K562 (cell line): ENCODE measurements around the gene YJEFN3. TPM values are rescaled to one million over a fixed set of nuclear protein-coding genes. Genes with fewer than 3 reads are reported as not detected.

ENCODE experiments used
- ATAC-seq: fragments of 200-7000 bp; cut with Tn5 transposase; 3 replicates; pipeline ENCODE4 v1.9.1; 2020; ENCODE audit warnings: moderate library complexity
- BruUV-seq: library from RNA; stranded (reverse); fragments of 400-500 nt; replicated peaks from 2 replicates; lab custom pipeline; 2021; lab: Mats Ljungman, UMichigan
- CTCF ChIA-PET: fragments of 300-600 bp; formaldehyde crosslinking; extraction: SDS; loops from one replicate; lab custom pipeline; 2021; ENCODE audit warnings: low intra/inter-chr PET ratio; lab: Yijun Ruan, JAX
- POLR2A ChIA-PET: fragments of 300-600, 350-650 bp; sonication (Branson Sonifier 250); formaldehyde crosslinking; extraction: SDS; loops from one replicate; lab custom pipeline; 2021; ENCODE audit warnings: antibody characterized with exemption, inconsistent platforms; lab: Yijun Ruan, JAX
- DNase-seq, 4 experiments: peaks; one replicate each; pipeline versions ENCODE4 v3.0.0 to v3.0.0-alpha.2; 2011 to 2018; ENCODE audit warnings: low spot score in 3 of 4, mixed read lengths in 3 of 4; ENCODE audit errors: extremely low read depth in 1 of 4
- FAIRE-seq: peaks from 2 replicates; lab custom pipeline; 2011; peaks lifted over from hg19 to GRCh38; lab: Jason Lieb, UNC
- H2AFZ ChIP-seq: 2 replicates; pipeline ENCODE4 v1.6.0; 2011; ENCODE audit warnings: low read depth, low read length, control low read depth, inconsistent platforms
- H3K27ac ChIP-seq: fragments of 200-600 bp; 3 replicates; pipeline ENCODE4 v1.8.0; 2011; ENCODE audit warnings: low read depth, mild to moderate bottlenecking, control low read depth, inconsistent platforms, low read length, moderate library complexity, mixed read lengths; ENCODE audit errors: extremely low read depth
- H3K27me3 ChIP-seq, 2 experiments: fragments of 300-600 bp in 1 of 2; 2 replicates in 1 of 2; 3 replicates in 1 of 2; pipeline versions ENCODE4 v1.6.0 to v1.8.0; 2011; ENCODE audit warnings: inconsistent platforms in 2 of 2, low read length in 2 of 2, mild to moderate bottlenecking in 1 of 2, mixed read lengths in 1 of 2, moderate library complexity in 1 of 2; ENCODE audit not compliant: control insufficient read depth in 2 of 2, insufficient read depth in 2 of 2
- H3K36me3 ChIP-seq: fragments of 300-600 bp; 3 replicates; pipeline ENCODE4 v1.8.0; 2011; ENCODE audit warnings: mild to moderate bottlenecking, low read length, inconsistent platforms; ENCODE audit not compliant: control insufficient read depth, insufficient read depth
- H3K4me1 ChIP-seq, 2 experiments: fragments of 200-600 bp in 1 of 2; replicated peaks in 1 of 2; 2 replicates in 1 of 2; 3 replicates in 1 of 2; pipeline versions ENCODE4 v1.5.1 to v1.8.0; 2011; ENCODE audit warnings: inconsistent platforms in 2 of 2, low read length in 2 of 2, mild to moderate bottlenecking in 1 of 2, mixed read lengths in 1 of 2, moderate library complexity in 1 of 2; ENCODE audit not compliant: control insufficient read depth in 2 of 2, insufficient read depth in 2 of 2
- H3K4me2 ChIP-seq: 2 replicates; pipeline ENCODE4 v1.6.1; 2011; ENCODE audit warnings: low read length, control low read depth, inconsistent platforms, mixed read lengths; ENCODE audit not compliant: insufficient read depth
- H3K4me3 ChIP-seq: fragments of 200-600 bp; sonication (generic), shearing (Covaris generic); 2 replicates; pipeline ENCODE4 v1.5.1; 2016; ENCODE audit warnings: control low read depth, inconsistent platforms
- H3K79me2 ChIP-seq: fragments of 200-600 bp; 3 replicates; pipeline ENCODE4 v1.8.0; 2011; ENCODE audit warnings: low read length, inconsistent platforms; ENCODE audit not compliant: control insufficient read depth, insufficient read depth
- H3K9ac ChIP-seq, 2 experiments: 2 replicates each; pipeline versions ENCODE4 v1.6.0 to v1.6.1; 2011; ENCODE audit warnings: low read depth in 2 of 2, low read length in 2 of 2, control low read depth in 1 of 2, inconsistent platforms in 1 of 2, mild to moderate bottlenecking in 1 of 2, mixed read lengths in 1 of 2; ENCODE audit not compliant: insufficient read depth in 1 of 2
- H3K9me1 ChIP-seq: one replicate; pipeline ENCODE4 v1.6.0; 2011; ENCODE audit warnings: inconsistent platforms, mild to moderate bottlenecking, low read length, moderate library complexity; ENCODE audit not compliant: control insufficient read depth, insufficient read depth
- H3K9me3 ChIP-seq: replicated peaks from 2 replicates; pipeline ENCODE4 v1.5.1; 2011; ENCODE audit warnings: low read depth, low read length, inconsistent platforms; ENCODE audit not compliant: control insufficient read depth, insufficient read depth
- H4K20me1 ChIP-seq: replicated peaks from 2 replicates; pipeline ENCODE4 v1.6.1; 2011; ENCODE audit warnings: low read length, inconsistent platforms, mixed read lengths; ENCODE audit not compliant: control insufficient read depth, insufficient read depth
- NFE2L1 ChIP-seq: fragments of 450-650 bp; IDR thresholded peaks from 2 replicates; pipeline ENCODE4 v1.6.1; 2016; ENCODE audit warnings: missing genetic modification characterization, low read depth, mild to moderate bottlenecking, missing compliant biosample characterization, moderate library complexity, borderline replicate concordance
- ZNF121 ChIP-seq: sonication (generic); formaldehyde crosslinking; conservative IDR thresholded peaks from 2 replicates; pipeline ENCODE4 v1.8.0; 2022; ENCODE audit warnings: missing genetic modification reagents
- WGBS: fragments of 100-300 bp; shearing (Covaris generic); methylation state at CpG from one replicate; pipeline ENCODE4 v1.1.6; 2016; ENCODE audit warnings: low coverage, mixed read lengths; ENCODE audit not compliant: insufficient coverage; ENCODE audit errors: missing lambda C conversion rate; 5-methylcytosine and 5-hydroxymethylcytosine counted together
- in situ Hi-C: fragments of 300-500 bp; cut with MboI; formaldehyde crosslinking; loops from 4 replicates; pipeline ENCODE4 v1.15.0; 2018; ENCODE audit warnings: inconsistent platforms, mixed read lengths
- intact Hi-C: fragments of 100-400 bp; cut with micrococcal nuclease; formaldehyde crosslinking; loops from 2 replicates; pipeline ENCODE4 v1.14.2; 2022
- polyA plus RNA-seq, 8 experiments: library from polyadenylated mRNA; depleted of rRNA in 4 of 8; stranded (reverse) in 5 of 8; unstranded in 3 of 8; fragments of >200 nt; fragmentation: Nextera tagmentation in 2 of 8; fragmentation: Illumina TruSeq in 1 of 8; extraction: Ambion mirVana in 2 of 8; extraction: Trizol in 1 of 8; gene quantifications; 2 replicates each; pipeline versions ENCODE4 v1.2.1 to v1.2.3, GENCODE V29; 2011 to 2014; ENCODE audit warnings: inconsistent platforms in 1 of 8, missing spikeins in 1 of 8
- total RNA-seq, 7 experiments: library from RNA; depleted of rRNA in 6 of 7; stranded (reverse); fragments of >200 nt in 6 of 7; fragmentation: Illumina TruSeq in 2 of 7; extraction: Trizol in 2 of 7; gene quantifications; 2 replicates each; pipeline versions ENCODE4 v1.2.1 to v1.2.3, GENCODE V29; 2011 to 2021; ENCODE audit warnings: low replicate concordance in 1 of 7
- TF ChIP-seq, protein P1 (sequence below), 2 experiments: IDR thresholded peaks; 2 replicates each; pipeline ENCODE4 v1.6.1; 2012; ENCODE audit warnings: improper control_type of control experiment in 2 of 2, low read depth in 2 of 2, low read length in 2 of 2, borderline replicate concordance in 1 of 2

YJEFN3 gene
- total and polyA plus RNA-seq, 9 of the 15 experiments (the other 6 are each of a cell fraction or from before 2014, with no cell fraction given) = 0.04 to 5.8 (median 1.3) TPM; not detected in 1

DNA sequence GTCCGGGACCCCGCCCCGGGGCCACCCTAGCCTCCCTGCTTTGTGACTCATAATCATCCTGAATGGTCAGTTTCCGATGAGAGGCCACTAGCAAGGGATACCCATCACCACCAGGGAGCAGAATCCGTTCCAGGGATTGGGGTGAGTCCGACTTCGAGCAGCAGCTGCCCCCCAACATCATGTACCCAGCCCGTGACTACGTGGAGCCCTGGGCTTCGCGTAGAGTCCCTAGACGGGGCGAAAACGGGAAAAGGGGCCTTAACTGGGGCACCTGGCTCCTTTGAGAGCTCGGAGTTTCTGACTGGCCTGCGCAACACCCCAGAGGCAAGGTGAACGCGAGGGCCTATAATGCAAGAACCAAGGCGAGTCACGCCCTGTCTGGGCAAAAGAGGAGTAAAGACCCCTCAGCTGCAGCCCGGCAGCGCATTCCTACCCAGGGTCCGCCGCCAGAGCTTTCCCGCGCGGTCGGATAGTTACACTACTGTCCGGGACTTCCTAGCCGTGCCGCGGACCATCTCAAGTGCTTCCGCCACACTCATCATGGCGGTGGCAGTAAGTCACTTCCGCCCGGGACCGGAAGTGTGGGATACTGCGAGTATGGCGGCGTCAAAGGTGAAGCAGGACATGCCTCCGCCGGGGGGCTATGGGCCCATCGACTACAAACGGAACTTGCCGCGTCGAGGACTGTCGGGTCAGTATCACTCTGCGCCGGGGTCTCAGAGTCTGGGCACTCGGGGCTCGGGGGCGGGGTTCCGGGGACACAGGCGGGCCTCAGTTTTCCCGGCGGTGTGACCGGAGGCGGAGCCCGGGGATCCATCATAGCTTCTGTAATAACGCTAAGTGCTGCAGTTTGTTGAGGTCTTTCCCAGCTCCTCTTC is 12.8 kb upstream of the YJEFN3 start, which contains the start of gene NDUFA13 (continued):
- no peak for TF ChIP-seq NFE2L1

DNA sequence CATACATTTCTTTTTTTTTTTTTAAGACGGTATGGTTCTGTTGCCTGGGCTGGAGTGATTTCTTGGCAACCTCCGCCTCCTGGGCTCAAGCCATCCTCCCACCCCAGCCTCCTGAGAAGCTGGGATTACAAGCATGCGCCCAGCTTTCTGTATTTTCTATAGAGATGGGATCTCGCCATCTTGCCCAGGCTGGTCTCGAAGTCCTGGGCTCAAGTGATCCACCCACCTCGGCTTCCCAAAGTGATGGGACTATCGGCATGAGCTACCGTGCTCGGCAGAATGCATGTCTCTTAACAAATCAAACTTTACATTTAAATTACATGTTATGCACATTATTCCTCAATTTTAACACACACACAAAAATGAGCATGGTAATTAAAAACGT is 11.5 kb upstream of the YJEFN3 start:
- TSS peak; percentile 77 for BruUV-seq
- no peaks in the 10 kb centered on the region; the same call in none of the 2 replicates for H3K9me3 ChIP-seq
- TF ChIP-seq, protein P1, sequence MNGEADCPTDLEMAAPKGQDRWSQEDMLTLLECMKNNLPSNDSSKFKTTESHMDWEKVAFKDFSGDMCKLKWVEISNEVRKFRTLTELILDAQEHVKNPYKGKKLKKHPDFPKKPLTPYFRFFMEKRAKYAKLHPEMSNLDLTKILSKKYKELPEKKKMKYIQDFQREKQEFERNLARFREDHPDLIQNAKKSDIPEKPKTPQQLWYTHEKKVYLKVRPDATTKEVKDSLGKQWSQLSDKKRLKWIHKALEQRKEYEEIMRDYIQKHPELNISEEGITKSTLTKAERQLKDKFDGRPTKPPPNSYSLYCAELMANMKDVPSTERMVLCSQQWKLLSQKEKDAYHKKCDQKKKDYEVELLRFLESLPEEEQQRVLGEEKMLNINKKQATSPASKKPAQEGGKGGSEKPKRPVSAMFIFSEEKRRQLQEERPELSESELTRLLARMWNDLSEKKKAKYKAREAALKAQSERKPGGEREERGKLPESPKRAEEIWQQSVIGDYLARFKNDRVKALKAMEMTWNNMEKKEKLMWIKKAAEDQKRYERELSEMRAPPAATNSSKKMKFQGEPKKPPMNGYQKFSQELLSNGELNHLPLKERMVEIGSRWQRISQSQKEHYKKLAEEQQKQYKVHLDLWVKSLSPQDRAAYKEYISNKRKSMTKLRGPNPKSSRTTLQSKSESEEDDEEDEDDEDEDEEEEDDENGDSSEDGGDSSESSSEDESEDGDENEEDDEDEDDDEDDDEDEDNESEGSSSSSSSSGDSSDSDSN (IDR thresholded peaks at IDR 0.05; ENCODE audit: borderline replicate concordance in 1 of 2, low read depth in 2 of 2, low read length in 2 of 2) = no peak
- peak; percentile 74 for TF ChIP-seq ZNF121 (CRISPR knock-in tag)
- peaks cover 63% of the 10 kb centered on the region for H3K79me2 ChIP-seq
- WGBS = 35% methylated on average over 10 of the region's 10 CpGs
- ChIA-PET CTCF (no interaction called here), POLR2A (interaction anchor here (0.6 kb wide), 1 partner anchor 331 kb away, joined by 3 read pairs; no protein-coding TSS in a partner anchor)
- H3K4me2 ChIP-seq = peak overlapping the region; percentile 97
- intact Hi-C loops = no loop called here
- peak overlapping the region; percentile 84 to 88 for H3K9ac ChIP-seq
- no peak overlapping the region for H2AFZ ChIP-seq
- FAIRE-seq (no peak), DNase-seq (peak in 1 of 4 experiments; percentile 24), ATAC-seq (no peak)
- H3K36me3 ChIP-seq = peaks cover 29% of the 10 kb centered on the region
- in situ Hi-C loops = no loop called here
- H3K4me3 ChIP-seq = peak overlapping the region; percentile 90
- peaks cover 4 to 31% of the 10 kb centered on the region in 2 experiments; a peak in 4 of 5 replicates for H3K4me1 ChIP-seq
- peaks cover 3% of the 10 kb centered on the region; the same call in 1 of the 2 replicates for H4K20me1 ChIP-seq
- peak overlapping the region; percentile 86; the same call in 2 of the 3 replicates for H3K27ac ChIP-seq
- H3K9me1 ChIP-seq = no peaks in the 10 kb centered on the region
- H3K27me3 ChIP-seq = no peaks in the 10 kb centered on the region
